Right cardiac atrium (tissue), 5 donors: ENCODE measurements around the gene ENPP6. TPM values are rescaled to one million over a fixed set of nuclear protein-coding genes. Genes with fewer than 3 reads are reported as not detected.

Source experiments
- ATAC-seq, 2 donors: fragments of 200-7000 bp; cut with Tn5 transposase; one replicate each; pipeline versions ENCODE4 v1.8.0 to v1.9.1; 2020; ENCODE audit warnings: moderate library complexity in 2 of 2, mild to moderate bottlenecking in 1 of 2
- DNase-seq, 3 donors: peaks; one replicate each; pipeline ENCODE4 v3.0.0-alpha.2; 2020
- H3K27ac ChIP-seq: one replicate; pipeline ENCODE4 v1.5.1; 2013; ENCODE audit warnings: mild to moderate bottlenecking, low read length, control low read depth, moderate library complexity
- H3K27me3 ChIP-seq: one replicate; pipeline ENCODE4 v1.6.1; 2013; ENCODE audit not compliant: control insufficient read depth, insufficient read depth
- H3K4me1 ChIP-seq: one replicate; pipeline ENCODE4 v1.6.1; 2013; ENCODE audit warnings: low read length; ENCODE audit not compliant: control insufficient read depth, insufficient read depth
- H3K4me3 ChIP-seq: one replicate; pipeline ENCODE4 v1.5.1; 2013; ENCODE audit warnings: low read length, control low read depth
- H3K9me3 ChIP-seq: one replicate; pipeline ENCODE4 v1.6.1; 2013; ENCODE audit warnings: low read length; ENCODE audit not compliant: control insufficient read depth
- WGBS: extraction: QIAGEN DNeasy Blood & Tissue Kit; methylation state at CpG from one replicate; pipeline ENCODE4 v1.1.7; 2013; 5-methylcytosine and 5-hydroxymethylcytosine counted together
- intact Hi-C, 4 donors: fragments of 100-400 bp; cut with DNase I; formaldehyde crosslinking; loops; one replicate each; pipeline versions ENCODE4 v1.11.0 to v1.14.0; 2022 to 2023
- polyA plus RNA-seq: library from polyadenylated mRNA; stranded (reverse); fragments of 200-250 nt; gene quantifications from one replicate; pipeline ENCODE4 v1.2.3, GENCODE V29; 2013
- total RNA-seq, 4 donors: library from RNA; stranded (reverse); fragmentation: NEBNext Ultra II Directional; extraction: Animal tissue kit (Norgen Biotek cat#: 25700); gene quantifications; one replicate each; pipeline ENCODE4 v1.2.1, GENCODE V29; 2021
- donor health status: healthy with polysubstance abuse.
- donor health status: DM: no; HTN: yes; CAD: no.
- donor health status: DM: no; HTN: no; CAD: no.
- donor health status: DM: no; HTN: yes; CAD: no; lungs with severe emphysema.
- donor health status: DM: yes; HTN: yes; CAD: no.

ENPP6 gene
- total and polyA plus RNA-seq, 5 donors: 0.05 to 0.31 (median 0.12) TPM; not detected in 2

- Histone ChIP-seq H3K4me1 (no peaks in the 10 kb centered on the region), H3K4me3 (no peak overlapping the region), H3K27ac (no peak overlapping the region), H3K27me3 (no peaks in the 10 kb centered on the region), H3K9me3 (no peaks in the 10 kb centered on the region)
- DNase-seq (no peak), ATAC-seq (no peak)
- WGBS: 82% methylated on average over 4 of the region's 4 CpGs
- intact Hi-C loops: no loop called here
Measured at GRCh38 chr4:184115399-184115798, 102.3 kb downstream of the ENPP6 start.

GRCh38 chr4:184114431-184114830 lies 103.2 kb downstream of the ENPP6 start:
- Histone ChIP-seq H3K4me3 (no peak overlapping the region), H3K4me1 (no peaks in the 10 kb centered on the region), H3K27ac (no peak overlapping the region), H3K9me3 (no peaks in the 10 kb centered on the region), H3K27me3 (no peaks in the 10 kb centered on the region)
- no peak for ATAC-seq
- WGBS: 79% methylated on average over 8 of the region's 8 CpGs
- no peak for DNase-seq
- intact Hi-C loops: no loop called here

- DNase-seq (no peak), ATAC-seq (no peak)
- no peaks in the 10 kb centered on the region for H3K4me1 ChIP-seq
- H3K27ac ChIP-seq: no peak overlapping the region
- 85% methylated on average over 13 of the region's 13 CpGs for whole genome bisulfite sequencing
- no peaks in the 10 kb centered on the region for H3K27me3 ChIP-seq
- H3K9me3 ChIP-seq: no peaks in the 10 kb centered on the region
- H3K4me3 ChIP-seq: no peak overlapping the region
- intact Hi-C loops: no loop called here
Measured at GRCh38 chr4:184112006-184112550, 105.6 kb downstream of the ENPP6 start.

DNA sequence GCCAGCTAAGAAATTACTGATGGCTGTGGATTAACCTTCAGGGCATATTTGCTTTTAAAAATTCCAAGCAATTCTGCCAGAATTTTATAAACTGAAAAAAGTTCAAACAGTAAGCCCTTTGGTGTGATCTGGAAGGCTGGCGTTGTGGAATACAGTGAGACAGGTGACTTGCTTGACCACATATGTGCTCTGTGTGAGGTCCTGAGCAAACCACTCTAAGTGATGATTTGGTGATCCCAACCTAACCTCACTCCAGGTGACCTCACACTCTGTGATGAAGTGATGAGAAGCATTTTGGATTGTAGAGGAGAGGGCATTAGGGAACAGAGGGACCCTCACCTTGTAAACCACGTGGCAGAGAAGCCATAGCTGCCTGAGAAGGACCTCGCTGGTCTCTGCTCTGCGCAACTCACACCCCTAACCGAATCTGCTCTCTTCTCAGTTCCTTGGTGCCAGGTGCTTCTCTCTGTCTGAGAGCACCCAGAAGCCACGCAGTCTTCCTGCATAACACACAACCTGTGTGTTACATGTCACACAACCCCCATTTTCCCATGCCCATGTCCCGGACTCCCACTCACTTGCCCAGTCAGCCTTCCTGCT lies 106.3 kb downstream of the ENPP6 start:
- no peaks in the 10 kb centered on the region for H3K27me3 ChIP-seq
- no peak for ATAC-seq
- no peaks in the 10 kb centered on the region for H3K9me3 ChIP-seq
- H3K4me1 ChIP-seq: no peaks in the 10 kb centered on the region
- H3K27ac ChIP-seq: no peak overlapping the region
- H3K4me3 ChIP-seq: no peak overlapping the region
- 87% methylated on average over 7 of the region's 7 CpGs for WGBS
- DNase-seq: no peak
- intact Hi-C loops: no loop called here

- Histone ChIP-seq H3K27ac (no peak overlapping the region), H3K4me1 (no peaks in the 10 kb centered on the region), H3K4me3 (no peak overlapping the region), H3K27me3 (no peaks in the 10 kb centered on the region), H3K9me3 (no peaks in the 10 kb centered on the region)
- no peak for ATAC-seq
- intact Hi-C loops: no loop called here
- WGBS: 79% methylated on average over 14 of the region's 14 CpGs
- DNase-seq: no peak
Measured at GRCh38 chr4:184110452-184111224, 107.0 kb downstream of the ENPP6 start.

DNA sequence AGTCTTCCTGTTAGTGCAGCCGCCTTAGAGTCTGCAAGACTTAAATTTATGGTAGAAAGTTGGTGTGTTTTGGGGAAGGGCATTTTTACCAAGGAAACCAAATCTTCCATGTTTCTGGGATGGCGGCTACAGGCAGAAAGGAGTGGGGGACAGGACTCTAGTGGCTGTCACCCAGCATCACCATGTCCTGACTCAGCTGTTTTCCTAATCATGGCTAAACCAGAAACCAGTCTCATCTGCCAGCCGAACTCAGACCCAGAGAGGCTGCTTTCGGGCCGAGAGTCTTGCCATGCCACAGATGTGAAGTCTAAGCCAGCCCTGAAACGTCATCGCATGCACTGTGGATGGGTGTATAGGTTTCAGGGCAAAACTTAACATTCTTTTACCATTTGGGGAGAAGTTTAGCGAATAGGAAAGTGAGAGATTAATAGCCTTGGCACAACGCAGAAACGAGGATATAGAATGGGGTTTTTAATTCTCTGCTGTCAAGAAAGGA lies 109.6 kb downstream of the ENPP6 start:
- intact Hi-C loops: loop anchor here in 2 of 4 donors (10.0 kb wide), 2 partner anchors 57 to 263 kb away; no protein-coding TSS in a partner anchor

GRCh38 chr4:184104419-184105101 lies 113.1 kb downstream of the ENPP6 start:
- DNase-seq (no peak), ATAC-seq (peak in 1 of 2 donors; percentile 23)
- Histone ChIP-seq H3K27me3 (no peaks in the 10 kb centered on the region), H3K4me1 (no peaks in the 10 kb centered on the region), H3K9me3 (no peaks in the 10 kb centered on the region), H3K4me3 (no peak overlapping the region), H3K27ac (no peak overlapping the region)
- intact Hi-C loops: loop anchor here (5.0 to 10.0 kb wide), 5 partner anchors 60 to 267 kb away; no protein-coding TSS in a partner anchor
- WGBS: 66% methylated on average over 5 of the region's 5 CpGs

More for the DNA sequence above, 109.6 kb downstream of the ENPP6 start:
- no peak overlapping the region for H3K27ac ChIP-seq
- no peaks in the 10 kb centered on the region for H3K4me1 ChIP-seq
- H3K27me3 ChIP-seq: no peaks in the 10 kb centered on the region
- no peak overlapping the region for H3K4me3 ChIP-seq
- H3K9me3 ChIP-seq: no peaks in the 10 kb centered on the region
- ATAC-seq (no peak), DNase-seq (no peak)
- WGBS: 83% methylated on average over 10 of the region's 10 CpGs

GRCh38 chr4:184103527-184104264 lies 114.0 kb downstream of the ENPP6 start:
- intact Hi-C loops: loop anchor here (5.0 to 10.0 kb wide), 5 partner anchors 61 to 266 kb away; no protein-coding TSS in a partner anchor
- H3K9me3 ChIP-seq: no peaks in the 10 kb centered on the region
- DNase-seq (peak in 1 of 3 donors; percentile 62), ATAC-seq (no peak)
- no peak overlapping the region for H3K4me3 ChIP-seq
- WGBS: 38% methylated on average over 16 of the region's 16 CpGs
- no peaks in the 10 kb centered on the region for H3K4me1 ChIP-seq
- H3K27ac ChIP-seq: no peak overlapping the region
- H3K27me3 ChIP-seq: no peaks in the 10 kb centered on the region

GRCh38 chr4:184102927-184103326 lies 114.7 kb downstream of the ENPP6 start:
- intact Hi-C loops: loop anchor here (5.0 to 10.0 kb wide), 5 partner anchors 62 to 266 kb away; no protein-coding TSS in a partner anchor
- ATAC-seq (no peak), DNase-seq (no peak)
- no peak overlapping the region for H3K4me3 ChIP-seq
- WGBS: 86% methylated on average over 4 of the region's 4 CpGs
- H3K4me1 ChIP-seq: no peaks in the 10 kb centered on the region
- no peaks in the 10 kb centered on the region for H3K9me3 ChIP-seq
- no peak overlapping the region for H3K27ac ChIP-seq
- H3K27me3 ChIP-seq: no peaks in the 10 kb centered on the region

GRCh38 chr4:184102488-184102887 lies 115.2 kb downstream of the ENPP6 start:
- no peaks in the 10 kb centered on the region for H3K27me3 ChIP-seq
- intact Hi-C loops: loop anchor here (5.0 to 10.0 kb wide), 5 partner anchors 62 to 265 kb away; no protein-coding TSS in a partner anchor
- H3K27ac ChIP-seq: no peak overlapping the region
- no peak for DNase-seq
- WGBS: 89% methylated on average over 10 of the region's 10 CpGs
- ATAC-seq: no peak
- H3K4me3 ChIP-seq: no peak overlapping the region
- no peaks in the 10 kb centered on the region for H3K4me1 ChIP-seq
- H3K9me3 ChIP-seq: no peaks in the 10 kb centered on the region
